H9 (cell line): Measurements from ENCODE around the gene CLIP1. TPM values are rescaled to one million over a fixed set of nuclear protein-coding genes. Genes with fewer than 3 reads are reported as not detected.

Experiments
- DNase-seq: peaks from one replicate; pipeline ENCODE4 v3.0.0-alpha.2; 2017
- H2AFZ ChIP-seq: one replicate; pipeline ENCODE4 v1.6.1; 2013; ENCODE audit warnings: mild to moderate bottlenecking, low read length, control low read depth, moderate library complexity
- H2AK5ac ChIP-seq: 2 replicates; pipeline ENCODE4 v1.6.1; 2013; ENCODE audit warnings: low read length, control low read depth, mixed read lengths; ENCODE audit not compliant: insufficient read length
- H2BK120ac ChIP-seq: one replicate; pipeline ENCODE4 v1.6.1; 2013; ENCODE audit warnings: low read depth, mild to moderate bottlenecking, low read length, control low read depth, inconsistent platforms; ENCODE audit not compliant: poor library complexity, severe bottlenecking
- H2BK12ac ChIP-seq: 2 replicates; pipeline ENCODE4 v1.6.1; 2013; ENCODE audit warnings: low read length, control low read depth, mixed read lengths, low read depth; ENCODE audit not compliant: insufficient read length
- H2BK15ac ChIP-seq: 2 replicates; pipeline ENCODE4 v1.6.1; 2013; ENCODE audit warnings: low read depth, low read length, control low read depth
- H2BK20ac ChIP-seq: one replicate; pipeline ENCODE4 v1.6.1; 2013; ENCODE audit warnings: low read depth, mild to moderate bottlenecking, low read length, control low read depth, inconsistent platforms; ENCODE audit not compliant: poor library complexity, severe bottlenecking
- H2BK5ac ChIP-seq: 2 replicates; pipeline ENCODE4 v1.6.1; 2013; ENCODE audit warnings: low read length, control low read depth, mixed read lengths; ENCODE audit not compliant: insufficient read length
- H3K14ac ChIP-seq: 2 replicates; pipeline ENCODE4 v1.6.1; 2013; ENCODE audit warnings: low read length, control low read depth; ENCODE audit not compliant: insufficient read depth
- H3K18ac ChIP-seq: 2 replicates; pipeline ENCODE4 v1.6.1; 2013; ENCODE audit warnings: low read depth, mild to moderate bottlenecking, mixed read lengths, low read length, control low read depth; ENCODE audit not compliant: insufficient read length
- H3K23ac ChIP-seq: 2 replicates; pipeline ENCODE4 v1.6.1; 2013; ENCODE audit warnings: low read length, control low read depth, mixed read lengths, low read depth; ENCODE audit not compliant: insufficient read length
- H3K23me2 ChIP-seq: 2 replicates; pipeline ENCODE4 v1.6.1; 2013; ENCODE audit warnings: low read depth, mild to moderate bottlenecking, mixed read lengths, low read length, control low read depth; ENCODE audit not compliant: insufficient read length, poor library complexity, severe bottlenecking
- H3K27ac ChIP-seq: 2 replicates; pipeline ENCODE4 v1.5.1; 2013; ENCODE audit warnings: low read length, control low read depth, mixed read lengths, low read depth; ENCODE audit not compliant: insufficient read length
- H3K27me3 ChIP-seq: 2 replicates; pipeline ENCODE4 v1.6.1; 2013; ENCODE audit warnings: low read length, control low read depth, inconsistent platforms; ENCODE audit not compliant: insufficient read depth
- H3K4ac ChIP-seq: 2 replicates; pipeline ENCODE4 v1.6.1; 2013; ENCODE audit warnings: low read depth, mild to moderate bottlenecking, control low read depth, inconsistent platforms, low read length, moderate library complexity
- H3K4me1 ChIP-seq: 2 replicates; pipeline ENCODE4 v1.6.1; 2013; ENCODE audit warnings: low read length, control low read depth, inconsistent platforms; ENCODE audit not compliant: insufficient read depth
- H3K4me2 ChIP-seq: 2 replicates; pipeline ENCODE4 v1.6.1; 2013; ENCODE audit warnings: low read length, control low read depth, mixed read lengths; ENCODE audit not compliant: insufficient read length, insufficient read depth
- H3K56ac ChIP-seq: 2 replicates; pipeline ENCODE4 v1.6.1; 2013; ENCODE audit warnings: low read depth, mild to moderate bottlenecking, mixed read lengths, low read length, control low read depth; ENCODE audit not compliant: insufficient read length
- H3K79me1 ChIP-seq: 2 replicates; pipeline ENCODE4 v1.6.1; 2013; ENCODE audit warnings: low read depth, mild to moderate bottlenecking, moderate library complexity, low read length, control low read depth, inconsistent platforms; ENCODE audit not compliant: insufficient read depth, poor library complexity, severe bottlenecking
- H3K79me2 ChIP-seq: 2 replicates; pipeline ENCODE4 v1.6.1; 2013; ENCODE audit warnings: low read length, control low read depth, inconsistent platforms; ENCODE audit not compliant: insufficient read depth
- H3K9ac ChIP-seq: 2 replicates; pipeline ENCODE4 v1.6.1; 2013; ENCODE audit warnings: low read length, control low read depth, mixed read lengths; ENCODE audit not compliant: insufficient read length; ENCODE audit errors: extremely low read depth
- H3K9me3 ChIP-seq: one replicate; pipeline ENCODE4 v1.6.1; 2013; ENCODE audit warnings: low read depth, low read length, inconsistent platforms; ENCODE audit not compliant: control insufficient read depth
- H3T11ph ChIP-seq: one replicate; pipeline ENCODE4 v1.6.1; 2013; ENCODE audit warnings: mild to moderate bottlenecking, low read length, control low read depth, inconsistent platforms
- H4K20me1 ChIP-seq: one replicate; pipeline ENCODE4 v1.6.1; 2013; ENCODE audit not compliant: control insufficient read depth, insufficient read length, insufficient read depth
- H4K5ac ChIP-seq: 2 replicates; pipeline ENCODE4 v1.6.1; 2013; ENCODE audit warnings: low read depth, mild to moderate bottlenecking, mixed read lengths, low read length, control low read depth; ENCODE audit not compliant: insufficient read length
- H4K8ac ChIP-seq: replicated peaks from 2 replicates; pipeline ENCODE4 v1.6.1; 2013; ENCODE audit warnings: low read length, control low read depth, mixed read lengths, low read depth; ENCODE audit not compliant: insufficient read length
- H4K91ac ChIP-seq: 2 replicates; pipeline ENCODE4 v1.6.1; 2013; ENCODE audit warnings: low read depth, mild to moderate bottlenecking, moderate library complexity, mixed read lengths, low read length, control low read depth; ENCODE audit not compliant: insufficient read length
- H3K27ac Mint-ChIP-seq, 3 experiments: 2 replicates in 2 of 3; 3 replicates in 1 of 3; pipeline ENCODE4 v1.8.0; 2020 to 2021; ENCODE audit warnings: mixed read lengths in 3 of 3, mild to moderate bottlenecking in 1 of 3, moderate library complexity in 1 of 3
- H3K27me3 Mint-ChIP-seq: 2 replicates; pipeline ENCODE4 v1.8.0; 2021; ENCODE audit warnings: low read depth, mild to moderate bottlenecking, moderate library complexity, mixed read lengths
- H3K36me3 Mint-ChIP-seq, 3 experiments: 2 replicates in 2 of 3; 3 replicates in 1 of 3; pipeline ENCODE4 v1.8.0; 2020 to 2021; ENCODE audit warnings: low read depth in 3 of 3, mixed read lengths in 3 of 3; ENCODE audit not compliant: insufficient read depth in 1 of 3
- H3K4me1 Mint-ChIP-seq, 2 experiments: 2 replicates each; pipeline ENCODE4 v1.8.0; 2020; ENCODE audit warnings: mixed read lengths in 2 of 2
- H3K4me3 Mint-ChIP-seq, 2 experiments: 2 replicates in 1 of 2; 3 replicates in 1 of 2; pipeline ENCODE4 v1.8.0; 2020 to 2021; ENCODE audit warnings: mild to moderate bottlenecking in 2 of 2, mixed read lengths in 2 of 2, moderate library complexity in 1 of 2
- H3K9me3 Mint-ChIP-seq, 2 experiments: 2 replicates in 1 of 2; 3 replicates in 1 of 2; pipeline ENCODE4 v1.8.0; 2020; ENCODE audit warnings: mild to moderate bottlenecking in 2 of 2, mixed read lengths in 2 of 2, moderate library complexity in 1 of 2
- CTCF ChIP-seq: fragments of 200-600 bp; sonication (generic); conservative IDR thresholded peaks from 3 replicates; pipeline ENCODE4 v1.8.0; 2021; ENCODE audit warnings: antibody characterized with exemption, mild to moderate bottlenecking
- WGBS: extraction: QIAGEN DNeasy Blood & Tissue Kit; methylation state at CpG from one replicate; pipeline ENCODE4 v1.1.7; 2013; ENCODE audit warnings: missing lambda C conversion rate, low lambda C conversion rate, mixed read lengths; ENCODE audit not compliant: insufficient read length; ENCODE audit errors: extremely low coverage; 5-methylcytosine and 5-hydroxymethylcytosine counted together
- total RNA-seq: library from RNA; stranded (reverse); gene quantifications from 2 replicates; pipeline ENCODE4 v1.2.1, GENCODE V29; 2021

CLIP1 gene
- total RNA-seq, 1 experiment from 2014 or later: 23.6 TPM

- no peaks in the 10 kb centered on the region for H3K9me3 ChIP-seq
- no peak overlapping the region for H3K14ac ChIP-seq
- no peaks in the 10 kb centered on the region for H4K20me1 ChIP-seq
- TF ChIP-seq CTCF: peak; percentile 76
- H3K36me3 Mint-ChIP-seq: no peaks in the 10 kb centered on the region; a peak in 1 of 7 replicates
- no peak overlapping the region for H4K5ac ChIP-seq
- peak; percentile 75 for DNase-seq
- H3K9me3 Mint-ChIP-seq: no peaks in the 10 kb centered on the region
- no peak overlapping the region for H2BK12ac ChIP-seq
- H4K8ac ChIP-seq: no peak overlapping the region
- H2BK15ac ChIP-seq: no peak overlapping the region
- no peak overlapping the region for H3K9ac ChIP-seq
- H3K27me3 Mint-ChIP-seq: no peaks in the 10 kb centered on the region
- no peak overlapping the region for H2BK20ac ChIP-seq
- H3K79me1 ChIP-seq: no peaks in the 10 kb centered on the region
- no peaks in the 10 kb centered on the region for H3K23me2 ChIP-seq
- no peak overlapping the region for H3K56ac ChIP-seq
- no peak overlapping the region for H3K27ac Mint-ChIP-seq
- no peaks in the 10 kb centered on the region for H3K27me3 ChIP-seq
- H3K4me1 Mint-ChIP-seq: no peaks in the 10 kb centered on the region
- no peaks in the 10 kb centered on the region for H3K79me2 ChIP-seq
- H2BK5ac ChIP-seq: no peak overlapping the region
- no peak overlapping the region for H3K4me2 ChIP-seq
- H3K27ac ChIP-seq: no peak overlapping the region
- no peak overlapping the region for H2AK5ac ChIP-seq
- no peak overlapping the region for H3K4ac ChIP-seq
- WGBS: no CpG with 5 or more reads among the region's 4 CpGs
- H2AFZ ChIP-seq: no peak overlapping the region
- H3K23ac ChIP-seq: no peak overlapping the region
- no peak overlapping the region for H3K18ac ChIP-seq
- H4K91ac ChIP-seq: no peak overlapping the region
- H3T11ph ChIP-seq: no peak overlapping the region
- no peaks in the 10 kb centered on the region for H3K4me1 ChIP-seq
- H2BK120ac ChIP-seq: no peak overlapping the region
- H3K4me3 Mint-ChIP-seq: no peak overlapping the region
Measured at GRCh38 chr12:122306407-122306806, 116.1 kb downstream of the CLIP1 start.
